ENCODE data around the gene KCTD14. TPM values are rescaled to one million over a fixed set of nuclear protein-coding genes. Genes with fewer than 3 reads are reported as not detected.
"Not testable (repeated sequence)": the region's sequence is repeated elsewhere in the genome, so short reads cannot be mapped to it uniquely, and the experiment has no call there.

Gene KCTD14
- total RNA-seq, 2 donors from 2014 or later = 0.59 to 3.6 TPM

DNA sequence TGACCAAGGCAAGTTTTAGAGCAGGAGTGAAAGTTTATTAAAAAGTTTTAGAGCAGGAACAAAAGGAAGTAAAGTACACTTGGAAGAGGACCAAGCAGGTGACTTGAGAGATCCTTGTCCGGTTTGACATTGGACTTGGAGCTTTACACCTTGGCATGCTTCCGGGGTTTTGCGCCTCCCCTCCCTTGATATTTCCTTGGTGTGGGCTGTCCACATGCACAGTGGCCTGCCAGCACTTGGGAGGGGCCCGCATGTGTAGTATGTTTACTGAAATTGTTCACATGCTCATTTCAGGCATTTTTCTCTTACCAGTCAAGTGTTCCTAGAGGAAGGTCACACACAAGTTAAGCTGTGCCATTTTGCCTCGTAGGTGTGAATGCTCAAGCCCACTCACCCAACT lies 21.6 kb upstream of the KCTD14 start:
- Histone ChIP-seq H3K36me3 (no peaks in the 10 kb centered on the region), H3K4me3 (no peak overlapping the region), H3K27ac (no peak overlapping the region), H3K27me3 (no peaks in the 10 kb centered on the region), H3K4me1 (peaks cover 0 to 24% of the 10 kb centered on the region in 2 donors), H3K9me3 (no peaks in the 10 kb centered on the region)
- no peak for TF ChIP-seq CTCF (IDR thresholded peaks at IDR 0.05)
- DNase-seq (ENCODE audit: low spot score) = no peak

GRCh38 chr11:78041843-78042440 lies 18.9 kb upstream of the KCTD14 start:
- no peaks in the 10 kb centered on the region for H3K9me3 ChIP-seq
- DNase-seq (ENCODE audit: low spot score) = no peak
- peaks cover 0 to 24% of the 10 kb centered on the region in 2 donors for H3K4me1 ChIP-seq
- no peak overlapping the region for H3K4me3 ChIP-seq
- no peak for TF ChIP-seq CTCF (IDR thresholded peaks at IDR 0.05)
- no peak overlapping the region for H3K27ac ChIP-seq
- H3K36me3 ChIP-seq = no peaks in the 10 kb centered on the region
- H3K27me3 ChIP-seq = no peaks in the 10 kb centered on the region

GRCh38 chr11:78041380-78041719 lies 18.3 kb upstream of the KCTD14 start:
- not testable (repeated sequence) for H3K4me3 ChIP-seq; H3K27ac ChIP-seq; H3K36me3 ChIP-seq; H3K27me3 ChIP-seq; H3K9me3 ChIP-seq; DNase-seq (ENCODE audit: low spot score)
- peaks cover 0 to 24% of the 10 kb centered on the region in 2 donors for H3K4me1 ChIP-seq

- DNase-seq (ENCODE audit: low spot score) = no peak
- TF ChIP-seq CTCF (IDR thresholded peaks at IDR 0.05) = no peak
- no peaks in the 10 kb centered on the region for H3K9me3 ChIP-seq
- H3K36me3 ChIP-seq = no peaks in the 10 kb centered on the region
- no peak overlapping the region for H3K4me3 ChIP-seq
- H3K27me3 ChIP-seq = no peaks in the 10 kb centered on the region
- H3K4me1 ChIP-seq = peaks cover 0 to 23% of the 10 kb centered on the region in 2 donors
- H3K27ac ChIP-seq = peak overlapping the region; percentile 51 to 55
Measured at GRCh38 chr11:78040691-78041379, 17.8 kb upstream of the KCTD14 start.

DNA sequence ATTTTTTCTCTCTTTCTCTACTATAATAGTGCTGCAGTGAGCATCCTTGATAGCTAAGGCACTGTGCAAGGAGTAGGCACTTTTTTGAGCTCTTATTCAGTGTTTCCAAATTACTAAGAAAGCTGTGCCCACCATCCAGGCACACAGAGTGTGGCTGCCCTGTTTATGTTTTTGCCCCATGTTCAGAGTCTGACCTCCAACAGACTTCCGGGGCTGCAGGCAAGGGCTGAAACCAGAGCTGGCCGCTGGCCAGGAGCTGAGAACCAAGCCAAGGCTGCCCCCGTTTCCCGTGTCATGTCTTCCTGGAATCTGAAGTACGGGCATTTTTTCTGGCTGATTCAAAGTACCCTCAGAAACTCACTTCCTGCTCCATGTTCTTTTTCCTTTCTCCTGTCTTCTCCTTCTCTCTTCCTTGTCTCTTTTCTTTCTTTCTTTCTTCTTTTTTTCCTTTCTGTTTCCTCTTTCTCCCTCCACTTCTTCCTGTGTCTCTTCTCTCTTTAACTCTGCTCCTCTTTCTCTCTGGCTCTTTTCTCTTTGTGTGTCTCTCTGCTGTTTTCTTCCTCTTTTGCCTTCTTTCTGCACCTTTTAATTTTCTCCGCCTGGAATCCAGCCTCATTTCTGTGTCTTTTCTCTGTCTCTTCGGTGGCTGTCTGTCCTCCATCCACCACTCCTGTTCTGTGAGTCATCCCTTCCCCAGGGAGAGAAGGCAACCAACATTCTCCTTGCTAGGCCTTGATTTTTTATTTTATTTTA lies 17.0 kb upstream of the KCTD14 start:
- H3K36me3 ChIP-seq = no peaks in the 10 kb centered on the region
- H3K4me1 ChIP-seq = peaks cover 0 to 15% of the 10 kb centered on the region in 2 donors
- TF ChIP-seq CTCF (IDR thresholded peaks at IDR 0.05) = no peak
- H3K9me3 ChIP-seq = no peaks in the 10 kb centered on the region
- H3K4me3 ChIP-seq = peak overlapping the region in 1 of 2 donors; percentile 16
- no peaks in the 10 kb centered on the region for H3K27me3 ChIP-seq
- peak overlapping the region; percentile 51 to 55 for H3K27ac ChIP-seq
- DNase-seq (ENCODE audit: low spot score) = peak; percentile 62

GRCh38 chr11:78039391-78039918 lies 16.4 kb upstream of the KCTD14 start:
- H3K36me3 ChIP-seq = no peaks in the 10 kb centered on the region
- H3K9me3 ChIP-seq = no peaks in the 10 kb centered on the region
- no peak overlapping the region for H3K4me3 ChIP-seq
- H3K27ac ChIP-seq = peak overlapping the region in 1 of 2 donors; percentile 55
- H3K4me1 ChIP-seq = peaks cover 0 to 14% of the 10 kb centered on the region in 2 donors
- H3K27me3 ChIP-seq = no peaks in the 10 kb centered on the region
- no peak for TF ChIP-seq CTCF (IDR thresholded peaks at IDR 0.05)
- no peak for DNase-seq (ENCODE audit: low spot score)

All from right atrium auricular region (tissue), 2 donors.